SK-N-SH (cell line): ENCODE results near the gene ATG16L2. TPM values are rescaled to one million over a fixed set of nuclear protein-coding genes. Genes with fewer than 3 reads are reported as not detected.

Experiments
- CTCF ChIA-PET: fragments of 300-600, 350-600 bp; formaldehyde crosslinking; extraction: SDS; loops from one replicate; lab custom pipeline; 2021; lab: Yijun Ruan, JAX
- POLR2A ChIA-PET: fragments of 350-600 bp; sonication (Branson Sonifier 250); formaldehyde crosslinking; extraction: SDS; loops from one replicate; lab custom pipeline; 2020; ENCODE audit warnings: antibody characterized with exemption, inconsistent platforms; lab: Yijun Ruan, JAX
- DNase-seq: peaks from one replicate; pipeline ENCODE4 v3.0.0; 2012
- H2AFZ ChIP-seq: fragments of 200-600 bp; sonication (generic); 2 replicates; pipeline ENCODE4 v1.8.1; 2016; ENCODE audit warnings: antibody characterized with exemption, mild to moderate bottlenecking, low read depth
- H3F3A ChIP-seq: fragments of 200-600 bp; sonication (generic); replicated peaks from 2 replicates; pipeline ENCODE3; 2016; ENCODE audit warnings: antibody characterized with exemption, mild to moderate bottlenecking; ENCODE audit not compliant: insufficient read depth
- H3K27ac ChIP-seq, 2 experiments: fragments of 200-500 bp in 1 of 2; fragments of 200-600 bp in 1 of 2; sonication (Bioruptor generic) in 1 of 2; sonication (generic), shearing (Covaris generic) in 1 of 2; 2 replicates each; pipeline versions ENCODE4 v1.5.1 to v1.6.1; 2014 to 2016; ENCODE audit warnings: low read depth in 2 of 2, inconsistent platforms in 1 of 2, low read length in 1 of 2, mild to moderate bottlenecking in 1 of 2, mixed read lengths in 1 of 2
- H3K27me3 ChIP-seq: fragments of 200-600 bp; sonication (generic), shearing (Covaris generic); 2 replicates; pipeline ENCODE4 v1.6.1; 2016; ENCODE audit warnings: mixed run types; ENCODE audit not compliant: insufficient read depth
- H3K36me3 ChIP-seq, 2 experiments: fragments of 200-500 bp in 1 of 2; fragments of 200-600 bp in 1 of 2; sonication (Bioruptor generic) in 1 of 2; sonication (generic) in 1 of 2; replicated peaks in 1 of 2; 2 replicates each; pipeline versions ENCODE3 to v1.5.1; 2014 to 2016; ENCODE audit warnings: low read length in 1 of 2, mild to moderate bottlenecking in 1 of 2; ENCODE audit not compliant: insufficient read depth in 2 of 2, control insufficient read depth in 1 of 2
- H3K4me1 ChIP-seq, 2 experiments: fragments of 200-500 bp in 1 of 2; fragments of 200-600 bp in 1 of 2; sonication (Bioruptor generic) in 1 of 2; sonication (generic), shearing (Covaris generic) in 1 of 2; 2 replicates each; pipeline versions ENCODE4 v1.5.1 to v1.6.1; 2014 to 2016; ENCODE audit warnings: low read depth in 1 of 2, low read length in 1 of 2, mixed run types in 1 of 2; ENCODE audit not compliant: insufficient read depth in 2 of 2, control insufficient read depth in 1 of 2
- H3K4me2 ChIP-seq: fragments of 200-600 bp; sonication (generic), shearing (Covaris generic); 2 replicates; pipeline ENCODE4 v1.6.1; 2017; ENCODE audit warnings: mixed run types
- H3K4me3 ChIP-seq, 2 experiments: fragments of 200-500 bp in 1 of 2; fragments of 200-600 bp in 1 of 2; sonication (Bioruptor generic) in 1 of 2; sonication (generic), shearing (Covaris generic) in 1 of 2; 2 replicates each; pipeline versions ENCODE4 v1.5.1 to v1.8.1; 2014 to 2016; ENCODE audit warnings: low read depth in 2 of 2, inconsistent platforms in 1 of 2, low read length in 1 of 2, mild to moderate bottlenecking in 1 of 2, mixed read lengths in 1 of 2, moderate library complexity in 1 of 2
- H3K79me2 ChIP-seq: fragments of 200-600 bp; sonication (generic); 2 replicates; pipeline ENCODE4 v1.8.1; 2017; ENCODE audit warnings: mild to moderate bottlenecking; ENCODE audit not compliant: insufficient read depth
- H3K9ac ChIP-seq: fragments of 200-600 bp; sonication (generic); 2 replicates; pipeline ENCODE4 v1.6.1; 2017; ENCODE audit warnings: mixed run types
- H3K9me2 ChIP-seq: fragments of 200-600 bp; sonication (generic); 2 replicates; pipeline ENCODE4 v1.6.1; 2017; ENCODE audit warnings: mixed run types
- H3K9me3 ChIP-seq: fragments of 200-600 bp; sonication (generic); 2 replicates; pipeline ENCODE4 v1.6.1; 2017; ENCODE audit warnings: mixed run types, mild to moderate bottlenecking, moderate library complexity
- H4K20me1 ChIP-seq: fragments of 200-600 bp; sonication (generic); 2 replicates; pipeline ENCODE4 v1.6.1; 2017; ENCODE audit warnings: mild to moderate bottlenecking, mixed run types; ENCODE audit not compliant: insufficient read depth
- CHD2 ChIP-seq: fragments of 150-350 bp; IDR thresholded peaks from 2 replicates; pipeline ENCODE4 v1.6.1; 2018; ENCODE audit warnings: low read length; ENCODE audit not compliant: partially characterized antibody
- ELF1 ChIP-seq: IDR thresholded peaks from 2 replicates; pipeline ENCODE4 v1.4.0; 2012
- EP300 ChIP-seq, 2 experiments: IDR thresholded peaks; 2 replicates each; pipeline versions ENCODE4 v1.4.0 to v1.6.1; 2012; ENCODE audit warnings: borderline replicate concordance in 1 of 2, low read depth in 1 of 2, low read length in 1 of 2
- EZH2phosphoT487 ChIP-seq: fragments of 200-600 bp; sonication (generic); IDR thresholded peaks from 2 replicates; pipeline ENCODE4 v1.6.1; 2017; ENCODE audit warnings: low read depth, mixed run types, mild to moderate bottlenecking, antibody characterized with exemption, moderate library complexity, borderline replicate concordance
- FOSL2 ChIP-seq: IDR thresholded peaks from 2 replicates; pipeline ENCODE4 v1.4.0; 2012; ENCODE audit warnings: low read depth, mild to moderate bottlenecking, moderate library complexity, borderline replicate concordance
- FOXJ3 ChIP-seq: sonication (generic); formaldehyde crosslinking; IDR thresholded peaks from 2 replicates; pipeline ENCODE4 v1.5.1; 2020; ENCODE audit warnings: mild to moderate bottlenecking, missing genetic modification reagents
- FOXM1 ChIP-seq: IDR thresholded peaks from 2 replicates; pipeline ENCODE4 v1.4.0; 2012; ENCODE audit warnings: low read depth, mild to moderate bottlenecking
- GABPA ChIP-seq: IDR thresholded peaks from 2 replicates; pipeline ENCODE4 v1.4.0; 2012; ENCODE audit warnings: low read depth, mild to moderate bottlenecking
- GATA2 ChIP-seq: sonication (generic); formaldehyde crosslinking; IDR thresholded peaks from 2 replicates; pipeline ENCODE4 v1.5.0; 2020; ENCODE audit warnings: mild to moderate bottlenecking, missing genetic modification reagents
- JUND ChIP-seq: IDR thresholded peaks from 2 replicates; pipeline ENCODE4 v1.4.0; 2012
- MAX ChIP-seq: IDR thresholded peaks from 2 replicates; pipeline ENCODE4 v1.4.0; 2012; ENCODE audit warnings: low read depth
- MXI1 ChIP-seq: IDR thresholded peaks from 2 replicates; pipeline ENCODE4 v1.6.1; 2012; ENCODE audit warnings: mild to moderate bottlenecking, low read depth, low read length, improper control_type of control experiment
- NFIC ChIP-seq: IDR thresholded peaks from 2 replicates; pipeline ENCODE4 v1.4.0; 2012; ENCODE audit warnings: borderline replicate concordance
- POLR2AphosphoS5 ChIP-seq: IDR thresholded peaks from 2 replicates; pipeline ENCODE4 v1.6.1; 2012; ENCODE audit warnings: low read depth, low read length
- RAD21 ChIP-seq: IDR thresholded peaks from 2 replicates; pipeline ENCODE4 v1.6.1; 2012; ENCODE audit warnings: mild to moderate bottlenecking, low read length
- RCOR1 ChIP-seq: fragments of 150-350 bp; IDR thresholded peaks from 2 replicates; pipeline ENCODE4 v1.6.1; 2017; ENCODE audit warnings: antibody characterized with exemption, low read length
- RFX5 ChIP-seq: IDR thresholded peaks from 2 replicates; pipeline ENCODE4 v1.6.1; 2012; ENCODE audit warnings: mild to moderate bottlenecking, improper control_type of control experiment, low read length
- SIN3A ChIP-seq: IDR thresholded peaks from 2 replicates; pipeline ENCODE4 v1.6.1; 2012; ENCODE audit warnings: low read depth, mild to moderate bottlenecking, low read length, moderate library complexity, borderline replicate concordance
- TAF1 ChIP-seq: IDR thresholded peaks from 2 replicates; pipeline ENCODE4 v1.6.1; 2012; ENCODE audit warnings: low read depth, mild to moderate bottlenecking, low read length, moderate library complexity, borderline replicate concordance
- TEAD4 ChIP-seq: IDR thresholded peaks from 2 replicates; pipeline ENCODE4 v1.4.0; 2012; ENCODE audit warnings: mild to moderate bottlenecking, borderline replicate concordance; ENCODE audit not compliant: insufficient read depth
- USF1 ChIP-seq: IDR thresholded peaks from 2 replicates; pipeline ENCODE4 v1.4.0; 2012; ENCODE audit warnings: low read depth, borderline replicate concordance
- YY1 ChIP-seq: IDR thresholded peaks from 2 replicates; pipeline ENCODE4 v1.4.0; 2012; ENCODE audit warnings: low read depth, mild to moderate bottlenecking
- ZBTB33 ChIP-seq: IDR thresholded peaks from 2 replicates; pipeline ENCODE4 v1.4.0; 2012; ENCODE audit warnings: low read depth, borderline replicate concordance
- WGBS: methylation state at CpG from one replicate; pipeline ENCODE4 v1.1.6; 2017; ENCODE audit warnings: low lambda C conversion rate; 5-methylcytosine and 5-hydroxymethylcytosine counted together
- polyA plus RNA-seq, 3 experiments: library from polyadenylated mRNA; depleted of rRNA; stranded (reverse); fragments of >200 nt; gene quantifications; 2 replicates each; pipeline ENCODE4 v1.2.3, GENCODE V29; 2012
- TF ChIP-seq, protein P1 (sequence below): fragments of 150-350 bp; IDR thresholded peaks from 2 replicates; pipeline ENCODE4 v1.6.1; 2016; ENCODE audit warnings: mild to moderate bottlenecking, low read depth, low read length
- TF ChIP-seq, protein P2 (sequence below): fragments of 200-600 bp; sonication (generic); IDR thresholded peaks from 2 replicates; pipeline ENCODE4 v1.6.1; 2017; ENCODE audit warnings: antibody characterized with exemption, mild to moderate bottlenecking, moderate library complexity

The ATG16L2 gene
- polyA plus RNA-seq, 1 of the 3 experiments (the other 2 are of a cell fraction) = 26.9 TPM

DNA sequence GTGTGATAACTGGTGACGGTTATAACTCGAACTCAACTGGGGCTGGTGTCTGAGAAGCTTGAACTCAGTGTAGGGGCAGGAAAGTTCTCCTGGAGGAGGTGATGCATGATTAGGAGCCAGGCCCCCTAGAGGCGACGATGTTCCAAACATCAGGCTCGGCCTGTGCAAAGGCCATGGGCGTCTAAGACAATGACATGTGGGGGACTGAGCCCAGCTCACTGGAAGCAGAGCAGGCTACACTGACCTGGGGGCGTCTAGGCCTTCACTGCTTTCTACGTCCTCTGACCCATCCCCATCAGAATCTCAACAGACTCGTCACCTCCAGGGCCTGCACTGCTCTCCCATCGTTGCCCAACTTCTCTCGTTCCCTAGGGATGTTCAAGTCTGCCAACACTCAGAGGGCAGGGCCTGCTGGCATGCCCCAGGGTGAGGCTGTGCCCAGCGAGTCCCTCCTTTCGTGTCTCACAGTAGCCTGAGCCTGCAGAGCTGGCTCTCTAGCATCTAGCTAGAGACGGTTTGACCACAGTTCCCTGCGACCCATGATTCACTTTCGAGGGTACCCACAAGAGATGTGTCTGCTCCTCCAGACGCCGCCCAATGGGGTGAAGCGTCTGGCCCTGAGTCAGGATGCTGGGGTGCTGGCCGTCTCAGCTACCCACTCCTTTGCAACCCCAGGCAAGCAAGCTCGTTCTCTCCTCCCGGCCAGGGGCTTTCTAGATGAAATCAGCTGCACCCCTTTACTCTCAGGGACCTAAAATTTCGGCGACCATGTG is 1.1 kb upstream of the ATG16L2 start:
- Histone ChIP-seq H3K4me2 (peak overlapping the region; percentile 97), H3K9ac (peak overlapping the region; percentile 97), H3K79me2 (peaks cover 25% of the 10 kb centered on the region; the same call in 1 of the 2 replicates), H3K4me3 (peak overlapping the region; percentile 83 to 92), H3K27me3 (no peaks in the 10 kb centered on the region), H3K27ac (peak overlapping the region; percentile 91 to 96), H3K4me1 (peaks cover 8 to 33% of the 10 kb centered on the region in 2 experiments; a peak in 2 of 4 replicates), H3F3A (no peaks in the 10 kb centered on the region), H4K20me1 (no peaks in the 10 kb centered on the region), H2AFZ (peak overlapping the region; percentile 89), H3K9me3 (no peaks in the 10 kb centered on the region), H3K9me2 (no peaks in the 10 kb centered on the region), H3K36me3 (no peaks in the 10 kb centered on the region)
- TF ChIP-seq USF1 (no peak), EP300 (IDR thresholded peaks at IDR 0.05; ENCODE audit: borderline replicate concordance in 1 of 2, low read depth in 1 of 2, low read length in 1 of 2) (no peak), GATA2 (CRISPR knock-in tag) (no peak), GABPA (no peak), CHD2 (no peak), RFX5 (no peak), TAF1 (0 out of 2 replicates have a peak, but pooled peaks have one; percentile 8), RCOR1 (peak; percentile 36; the same call in 1 of the 2 replicates), FOXJ3 (no peak), FOSL2 (no peak), ZBTB33 (no peak), TEAD4 (no peak), JUND (no peak), MAX (0 out of 2 replicates have a peak, but pooled peaks have one; percentile 25), YY1 (no peak), EZH2phosphoT487 (no peak), POLR2AphosphoS5 (no peak), SIN3A (peak; percentile 57; the same call in 1 of the 2 replicates), NFIC (no peak), FOXM1 (no peak), RAD21 (peak; percentile 24; the same call in 1 of the 2 replicates), MXI1 (peak; percentile 56; the same call in 1 of the 2 replicates), ELF1 (no peak)
- TF ChIP-seq, protein P1, sequence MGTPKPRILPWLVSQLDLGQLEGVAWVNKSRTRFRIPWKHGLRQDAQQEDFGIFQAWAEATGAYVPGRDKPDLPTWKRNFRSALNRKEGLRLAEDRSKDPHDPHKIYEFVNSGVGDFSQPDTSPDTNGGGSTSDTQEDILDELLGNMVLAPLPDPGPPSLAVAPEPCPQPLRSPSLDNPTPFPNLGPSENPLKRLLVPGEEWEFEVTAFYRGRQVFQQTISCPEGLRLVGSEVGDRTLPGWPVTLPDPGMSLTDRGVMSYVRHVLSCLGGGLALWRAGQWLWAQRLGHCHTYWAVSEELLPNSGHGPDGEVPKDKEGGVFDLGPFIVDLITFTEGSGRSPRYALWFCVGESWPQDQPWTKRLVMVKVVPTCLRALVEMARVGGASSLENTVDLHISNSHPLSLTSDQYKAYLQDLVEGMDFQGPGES = no peak
- TF ChIP-seq, protein P2, sequence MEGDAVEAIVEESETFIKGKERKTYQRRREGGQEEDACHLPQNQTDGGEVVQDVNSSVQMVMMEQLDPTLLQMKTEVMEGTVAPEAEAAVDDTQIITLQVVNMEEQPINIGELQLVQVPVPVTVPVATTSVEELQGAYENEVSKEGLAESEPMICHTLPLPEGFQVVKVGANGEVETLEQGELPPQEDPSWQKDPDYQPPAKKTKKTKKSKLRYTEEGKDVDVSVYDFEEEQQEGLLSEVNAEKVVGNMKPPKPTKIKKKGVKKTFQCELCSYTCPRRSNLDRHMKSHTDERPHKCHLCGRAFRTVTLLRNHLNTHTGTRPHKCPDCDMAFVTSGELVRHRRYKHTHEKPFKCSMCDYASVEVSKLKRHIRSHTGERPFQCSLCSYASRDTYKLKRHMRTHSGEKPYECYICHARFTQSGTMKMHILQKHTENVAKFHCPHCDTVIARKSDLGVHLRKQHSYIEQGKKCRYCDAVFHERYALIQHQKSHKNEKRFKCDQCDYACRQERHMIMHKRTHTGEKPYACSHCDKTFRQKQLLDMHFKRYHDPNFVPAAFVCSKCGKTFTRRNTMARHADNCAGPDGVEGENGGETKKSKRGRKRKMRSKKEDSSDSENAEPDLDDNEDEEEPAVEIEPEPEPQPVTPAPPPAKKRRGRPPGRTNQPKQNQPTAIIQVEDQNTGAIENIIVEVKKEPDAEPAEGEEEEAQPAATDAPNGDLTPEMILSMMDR = peak; percentile 67
- ChIA-PET POLR2A (interaction anchor here (0.8 to 1.4 kb wide), 3 partner anchors 19 to 88 kb away, joined by 3 to 5 read pairs (median 5); partner anchors contain the start of gene STARD10), CTCF (interaction anchor here (0.5 to 5.4 kb wide), 15 partner anchors 9 to 487 kb away, joined by 3 to 33 read pairs (median 4); partner anchors contain the start of gene STARD10)
- WGBS = 26% methylated on average over 12 of the region's 24 CpGs
- DNase-seq = peak; percentile 67
